B cell (primary cell): ENCODE measurements around the gene OR8D1. TPM values are rescaled to one million over a fixed set of nuclear protein-coding genes. Genes with fewer than 3 reads are reported as not detected.

ENCODE experiments used
- ATAC-seq: fragments of 200-7000 bp; cut with Tn5 transposase; one replicate; pipeline ENCODE4 v1.10.0; 2021; ENCODE audit warnings: low read depth, mild to moderate bottlenecking, moderate number of reproducible peaks, moderate library complexity
- CTCF ChIA-PET: fragments of 350-600 bp; sonication (Branson Sonifier 250); formaldehyde crosslinking; loops from one replicate; lab custom pipeline; 2021; ENCODE audit warnings: antibody characterized with exemption, inconsistent platforms; lab: Charles Lee
- POLR2A ChIA-PET: fragments of 350-600 bp; sonication (Branson Sonifier 250); formaldehyde crosslinking; loops from one replicate; lab custom pipeline; 2021; ENCODE audit warnings: antibody characterized with exemption; lab: Charles Lee
- DNase-seq: peaks from one replicate; pipeline ENCODE4 v3.0.0; 2013
- H2AFZ ChIP-seq: 2 replicates; pipeline ENCODE4 v1.6.1; 2012; ENCODE audit warnings: mild to moderate bottlenecking, low read depth, low read length; ENCODE audit not compliant: insufficient read depth, poor library complexity, severe bottlenecking
- H3K27ac ChIP-seq, 2 donors: 1 replicate in 1 of 2; 2 replicates in 1 of 2; pipeline ENCODE4 v1.5.1; 2012 to 2013; ENCODE audit warnings: low read length in 2 of 2, mild to moderate bottlenecking in 2 of 2, moderate library complexity in 1 of 2
- H3K27me3 ChIP-seq, 4 experiments: fragments of 200-600 bp in 1 of 4; sonication (generic) in 1 of 4; replicated peaks in 1 of 4; 1 replicate in 2 of 4; 2 replicates in 2 of 4; pipeline versions ENCODE4 v1.6.1 to v1.7.0; 2013 to 2016; ENCODE audit warnings: low read length in 3 of 4, mild to moderate bottlenecking in 2 of 4, mixed read lengths in 1 of 4, moderate library complexity in 1 of 4; ENCODE audit not compliant: insufficient read depth in 4 of 4, control insufficient read depth in 3 of 4; ENCODE audit errors: control extremely low read depth in 1 of 4
- H3K36me3 ChIP-seq, 2 experiments: replicated peaks in 1 of 2; 1 replicate in 1 of 2; 2 replicates in 1 of 2; pipeline versions ENCODE4 v1.6.1 to v1.7.1; 2013; ENCODE audit warnings: low read length in 1 of 2; ENCODE audit not compliant: insufficient read depth in 2 of 2, control insufficient read depth in 1 of 2; ENCODE audit errors: control extremely low read depth in 1 of 2, extremely low read depth in 1 of 2
- H3K4me1 ChIP-seq, 2 donors: fragments of 200-600 bp in 1 of 2; sonication (generic) in 1 of 2; 1 replicate in 1 of 2; 2 replicates in 1 of 2; pipeline versions ENCODE4 v1.5.1 to v1.6.1; 2013 to 2017; ENCODE audit warnings: low read length in 2 of 2; ENCODE audit not compliant: control insufficient read depth in 2 of 2, insufficient read depth in 2 of 2
- H3K4me2 ChIP-seq: replicated peaks from 2 replicates; pipeline ENCODE3; 2012; ENCODE audit warnings: mild to moderate bottlenecking, low read depth, low read length; ENCODE audit not compliant: poor library complexity, severe bottlenecking
- H3K4me3 ChIP-seq, 5 experiments: fragments of 200-600 bp in 1 of 5; sonication (generic) in 1 of 5; 1 replicate in 3 of 5; 2 replicates in 2 of 5; pipeline versions ENCODE4 v1.5.1 to v1.7.0; 2011 to 2016; ENCODE audit warnings: low read length in 4 of 5, mild to moderate bottlenecking in 4 of 5, low read depth in 2 of 5, control low read depth in 1 of 5, moderate library complexity in 1 of 5; ENCODE audit not compliant: insufficient read depth in 1 of 5; ENCODE audit errors: control extremely low read depth in 1 of 5, extremely low read depth in 1 of 5
- H3K79me2 ChIP-seq: fragments of 200-600 bp; sonication (generic); one replicate; pipeline ENCODE4 v1.6.0; 2016; ENCODE audit warnings: low read length; ENCODE audit not compliant: control insufficient read depth, insufficient read depth
- H3K9ac ChIP-seq: fragments of 200-600 bp; sonication (generic); 2 replicates; pipeline ENCODE4 v1.6.1; 2017; ENCODE audit warnings: mild to moderate bottlenecking, low read length, moderate library complexity
- H3K9me3 ChIP-seq, 3 donors: one replicate each; pipeline versions ENCODE4 v1.6.1 to v1.7.1; 2013; ENCODE audit warnings: low read length in 2 of 3; ENCODE audit not compliant: control insufficient read depth in 2 of 3, insufficient read depth in 1 of 3; ENCODE audit errors: control extremely low read depth in 1 of 3
- H4K20me1 ChIP-seq: 2 replicates; pipeline ENCODE4 v1.6.0; 2012; ENCODE audit warnings: mild to moderate bottlenecking, low read length; ENCODE audit not compliant: insufficient read depth, control insufficient read depth, poor library complexity, severe bottlenecking
- H3K27ac Mint-ChIP-seq: one replicate; pipeline ENCODE4 v1.8.0; 2021; ENCODE audit warnings: mixed read lengths
- H3K27me3 Mint-ChIP-seq: one replicate; pipeline ENCODE4 v1.8.0; 2021; ENCODE audit warnings: mixed read lengths
- H3K4me1 Mint-ChIP-seq: one replicate; pipeline ENCODE4 v1.8.0; 2021; ENCODE audit warnings: mixed read lengths
- H3K4me3 Mint-ChIP-seq: one replicate; pipeline ENCODE4 v1.8.0; 2021; ENCODE audit warnings: mixed read lengths
- H3K9me3 Mint-ChIP-seq: one replicate; pipeline ENCODE4 v1.8.0; 2022; ENCODE audit warnings: mixed read lengths; ENCODE audit not compliant: insufficient read depth
- EZH2 ChIP-seq: IDR thresholded peaks from 2 replicates; pipeline ENCODE4 v1.6.1; 2012; ENCODE audit warnings: borderline replicate concordance, low read depth, mild to moderate bottlenecking, moderate library complexity, low read length; ENCODE audit not compliant: insufficient read depth, poor library complexity, severe bottlenecking
- WGBS: methylation state at CpG from one replicate; pipeline ENCODE4 v1.1.5; 2013; ENCODE audit warnings: missing lambda C conversion rate; ENCODE audit not compliant: insufficient coverage; 5-methylcytosine and 5-hydroxymethylcytosine counted together
- intact Hi-C: fragments of 100-400 bp; cut with micrococcal nuclease; formaldehyde crosslinking; loops from one replicate; pipeline ENCODE4 v1.10.0; 2022
- polyA plus RNA-seq: library from polyadenylated mRNA; depleted of rRNA; stranded (reverse); fragments of >200 nt; gene quantifications from 2 replicates; pipeline ENCODE4 v1.2.3, GENCODE V29; 2012
- total RNA-seq, 2 donors: library from RNA; stranded (reverse); fragments of 120-200 nt in 1 of 2; gene quantifications; 1 replicate in 1 of 2; 2 replicates in 1 of 2; pipeline versions ENCODE4 v1.2.3 to v1.2.4, GENCODE V29; 2013 to 2022
- TF ChIP-seq, protein P1 (sequence below): fragments of 200-600 bp; IDR thresholded peaks from one replicate; pipeline ENCODE4 v1.8.0; 2022; ENCODE audit warnings: antibody characterized with exemption, mild to moderate bottlenecking

OR8D1 gene
- total and polyA plus RNA-seq, 2 donors (not counting 1 experiment from before 2014, with no cell fraction given), result 0.12 TPM; not detected in 1

GRCh38 chr11:124320097-124320496 is 6.3 kb upstream of the OR8D1 start, which contains the start of gene OR8D2:
TSS of gene OR8D2 (minus strand) at chr11:124320197. CDS start at chr11:124320197, 0 bp downstream.
- peaks cover 0 to 7% (median 0%) of the 10 kb centered on the region in 4 experiments for H3K27me3 ChIP-seq
- DNase-seq (no peak), ATAC-seq (no peak)
- no peaks in the 10 kb centered on the region for H3K79me2 ChIP-seq
- Mint-ChIP-seq H3K27me3 (peaks cover 11% of the 10 kb centered on the region), H3K9me3 (no peaks in the 10 kb centered on the region), H3K27ac (no peak within 1 kb of the TSS), H3K4me1 (peaks cover 7% of the 10 kb centered on the region), H3K4me3 (no peak within 1 kb of the TSS)
- no peak within 1 kb of the TSS for H3K4me3 ChIP-seq
- no peak within 1 kb of the TSS for H3K27ac ChIP-seq
- CTCF ChIA-PET, result no interaction called here
- H4K20me1 ChIP-seq, result no peaks in the 10 kb centered on the region
- no peak within 1 kb of the TSS for H3K9ac ChIP-seq
- no peaks in the 10 kb centered on the region for H3K36me3 ChIP-seq
- H3K4me2 ChIP-seq, result no peak within 1 kb of the TSS
- H2AFZ ChIP-seq, result no peak within 1 kb of the TSS
- TF ChIP-seq EZH2, result no peak
- TF ChIP-seq, protein P1, sequence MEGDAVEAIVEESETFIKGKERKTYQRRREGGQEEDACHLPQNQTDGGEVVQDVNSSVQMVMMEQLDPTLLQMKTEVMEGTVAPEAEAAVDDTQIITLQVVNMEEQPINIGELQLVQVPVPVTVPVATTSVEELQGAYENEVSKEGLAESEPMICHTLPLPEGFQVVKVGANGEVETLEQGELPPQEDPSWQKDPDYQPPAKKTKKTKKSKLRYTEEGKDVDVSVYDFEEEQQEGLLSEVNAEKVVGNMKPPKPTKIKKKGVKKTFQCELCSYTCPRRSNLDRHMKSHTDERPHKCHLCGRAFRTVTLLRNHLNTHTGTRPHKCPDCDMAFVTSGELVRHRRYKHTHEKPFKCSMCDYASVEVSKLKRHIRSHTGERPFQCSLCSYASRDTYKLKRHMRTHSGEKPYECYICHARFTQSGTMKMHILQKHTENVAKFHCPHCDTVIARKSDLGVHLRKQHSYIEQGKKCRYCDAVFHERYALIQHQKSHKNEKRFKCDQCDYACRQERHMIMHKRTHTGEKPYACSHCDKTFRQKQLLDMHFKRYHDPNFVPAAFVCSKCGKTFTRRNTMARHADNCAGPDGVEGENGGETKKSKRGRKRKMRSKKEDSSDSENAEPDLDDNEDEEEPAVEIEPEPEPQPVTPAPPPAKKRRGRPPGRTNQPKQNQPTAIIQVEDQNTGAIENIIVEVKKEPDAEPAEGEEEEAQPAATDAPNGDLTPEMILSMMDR, result no peak
- H3K9me3 ChIP-seq, result peaks cover 0 to 1% (median 0%) of the 10 kb centered on the region in 3 donors
- H3K4me1 ChIP-seq, result peaks cover 7 to 9% of the 10 kb centered on the region in 2 donors
- WGBS, result no CpG with 5 or more reads among the region's 1 CpG
- intact Hi-C loops, result no loop called here
- POLR2A ChIA-PET, result no interaction called here

- no peak for TF ChIP-seq EZH2
- TF ChIP-seq, protein P1, result no peak
- H3K27ac Mint-ChIP-seq, result no peak overlapping the region
- Histone ChIP-seq H3K27ac (no peak overlapping the region), H3K4me1 (no peaks in the 10 kb centered on the region), H3K9ac (no peak overlapping the region), H3K79me2 (no peaks in the 10 kb centered on the region), H3K9me3 (no peaks in the 10 kb centered on the region), H3K4me3 (no peak overlapping the region), H3K36me3 (no peaks in the 10 kb centered on the region), H3K4me2 (no peak overlapping the region), H3K27me3 (peaks cover 0 to 4% (median 0%) of the 10 kb centered on the region in 4 experiments), H2AFZ (no peak overlapping the region), H4K20me1 (no peaks in the 10 kb centered on the region)
- no peak overlapping the region for H3K4me3 Mint-ChIP-seq
- ATAC-seq (no peak), DNase-seq (no peak)
- no peaks in the 10 kb centered on the region for H3K4me1 Mint-ChIP-seq
- peaks cover 15% of the 10 kb centered on the region for H3K27me3 Mint-ChIP-seq
- CTCF ChIA-PET, result no interaction called here
- intact Hi-C loops, result no loop called here
- H3K9me3 Mint-ChIP-seq, result no peaks in the 10 kb centered on the region
- POLR2A ChIA-PET, result no interaction called here
- 52% methylated on average over 2 of the region's 3 CpGs for WGBS
Observed at GRCh38 chr11:124315052-124315451, 1.3 kb upstream of the OR8D1 start.
